A549 (cell line): Measurements from ENCODE around the gene AMOTL1. TPM values are rescaled to one million over a fixed set of nuclear protein-coding genes. Genes with fewer than 3 reads are reported as not detected.

Source experiments
- ATAC-seq, 2 experiments: fragments of 200-7000 bp in 1 of 2; fragments of >200 bp in 1 of 2; cut with Nextera tagmentation in 1 of 2; cut with Tn5 transposase in 1 of 2; 3 replicates each; pipeline versions ENCODE4 v1.8.0 to v1.9.1; 2018 to 2020; ENCODE audit warnings: mild to moderate bottlenecking in 1 of 2, moderate library complexity in 1 of 2
- CTCF ChIA-PET: fragments of 300-600 bp; sonication (Branson Sonifier 250); formaldehyde crosslinking; extraction: SDS; loops from one replicate; lab custom pipeline; 2021; ENCODE audit warnings: antibody characterized with exemption, inconsistent platforms; lab: Yijun Ruan, JAX
- POLR2A ChIA-PET: fragments of 350-600 bp; formaldehyde crosslinking; extraction: SDS; loops from one replicate; lab custom pipeline; 2021; ENCODE audit warnings: antibody characterized with exemption, inconsistent platforms; lab: Yijun Ruan, JAX
- DNase-seq, 2 experiments: peaks; one replicate each; pipeline versions ENCODE4 v3.0.0 to v3.0.0-alpha.2; 2011 to 2016; ENCODE audit warnings: low read depth in 1 of 2, low spot score in 1 of 2
- FAIRE-seq: peaks from 2 replicates; lab custom pipeline; 2011; peaks lifted over from hg19 to GRCh38; lab: Jason Lieb, UNC
- H3K27ac ChIP-seq, 2 experiments: fragments of >200 bp; sonication (Bioruptor Twin); formaldehyde crosslinking; 3 replicates each; pipeline ENCODE4 v1.5.1; 2016 to 2017
- H3K4me1 ChIP-seq: fragments of >200 bp; sonication (Bioruptor Twin); formaldehyde crosslinking; 3 replicates; pipeline ENCODE4 v1.6.1; 2016
- H3K4me2 ChIP-seq: fragments of >200 bp; sonication (Bioruptor Twin); formaldehyde crosslinking; 3 replicates; pipeline ENCODE4 v1.6.1; 2016
- H3K4me3 ChIP-seq: fragments of >200 bp; sonication (Bioruptor Twin); formaldehyde crosslinking; 3 replicates; pipeline ENCODE4 v1.5.1; 2016
- H3K9me3 ChIP-seq: fragments of >200 bp; sonication (Bioruptor Twin); formaldehyde crosslinking; 3 replicates; pipeline ENCODE4 v1.6.1; 2016
- CBX2 ChIP-seq: fragments of 200-600 bp; sonication (generic); IDR thresholded peaks from 2 replicates; pipeline ENCODE4 v1.6.1; 2016; ENCODE audit warnings: low read depth, mild to moderate bottlenecking, borderline replicate concordance
- CEBPB ChIP-seq, 2 experiments: fragments of >200 bp in 1 of 2; sonication (Bioruptor Twin) in 1 of 2; formaldehyde crosslinking in 1 of 2; IDR thresholded peaks; 2 replicates each; pipeline ENCODE4 v1.6.1; 2012 to 2016
- CHD2 ChIP-seq: fragments of 150-350 bp; IDR thresholded peaks from 2 replicates; pipeline ENCODE4 v1.6.1; 2014; ENCODE audit warnings: low read length; ENCODE audit not compliant: partially characterized antibody
- CTCF ChIP-seq: fragments of >200 bp; sonication (Bioruptor Twin); formaldehyde crosslinking; IDR thresholded peaks from 3 replicates; pipeline ENCODE4 v1.5.1; 2016
- EHF ChIP-seq: fragments of 250-450 bp; sonication (Bioruptor Pico); IDR thresholded peaks from 2 replicates; pipeline ENCODE4 v1.5.0; 2020; ENCODE audit warnings: mild to moderate bottlenecking
- EHMT2 ChIP-seq: fragments of 200-600 bp; sonication (generic); IDR thresholded peaks from 2 replicates; pipeline ENCODE4 v1.6.1; 2016; ENCODE audit warnings: antibody characterized with exemption, low read depth, mild to moderate bottlenecking, moderate library complexity
- EP300 ChIP-seq, 2 experiments: fragments of >200 bp; sonication (Bioruptor Twin); formaldehyde crosslinking; IDR thresholded peaks; 2 replicates in 1 of 2; 3 replicates in 1 of 2; pipeline ENCODE4 v1.6.1; 2016 to 2017
- FOSB ChIP-seq: fragments of 250-450 bp; sonication (Bioruptor Pico); IDR thresholded peaks from 2 replicates; pipeline ENCODE4 v1.5.0; 2020; ENCODE audit warnings: mild to moderate bottlenecking, moderate library complexity
- FOXS1 ChIP-seq: fragments of 250-450 bp; sonication (Bioruptor Pico); IDR thresholded peaks from 2 replicates; pipeline ENCODE4 v1.5.0; 2020; ENCODE audit warnings: mild to moderate bottlenecking, moderate library complexity
- HDAC2 ChIP-seq: fragments of 200-600 bp; sonication (generic); IDR thresholded peaks from 2 replicates; pipeline ENCODE4 v1.6.1; 2016
- HOXB13 ChIP-seq: fragments of 250-450 bp; sonication (Bioruptor Pico); IDR thresholded peaks from 2 replicates; pipeline ENCODE4 v1.5.0; 2020; ENCODE audit warnings: low read depth, mild to moderate bottlenecking, moderate library complexity
- JUNB ChIP-seq: fragments of >200 bp; sonication (Bioruptor Twin); formaldehyde crosslinking; IDR thresholded peaks from 2 replicates; pipeline ENCODE4 v1.6.1; 2016
- MYC ChIP-seq: IDR thresholded peaks from 2 replicates; pipeline ENCODE4 v1.6.1; 2012; ENCODE audit warnings: mild to moderate bottlenecking, inconsistent platforms, low read length, improper control_type of control experiment, borderline replicate concordance
- NPAS2 ChIP-seq: fragments of 250-450 bp; sonication (Bioruptor Pico); IDR thresholded peaks from 2 replicates; pipeline ENCODE4 v1.8.0; 2022; ENCODE audit warnings: mild to moderate bottlenecking, moderate library complexity, borderline replicate concordance
- NR3C1 ChIP-seq: fragments of >200 bp; sonication (Bioruptor Twin); formaldehyde crosslinking; IDR thresholded peaks from 3 replicates; pipeline ENCODE4 v1.6.1; 2017
- PBX3 ChIP-seq: IDR thresholded peaks from 2 replicates; pipeline ENCODE4 v1.6.1; 2012
- PHF8 ChIP-seq: fragments of 200-600 bp; sonication (generic); IDR thresholded peaks from 2 replicates; pipeline ENCODE4 v1.6.1; 2016; ENCODE audit warnings: low read depth, mild to moderate bottlenecking, antibody characterized with exemption, moderate library complexity, borderline replicate concordance
- RAD21 ChIP-seq, 2 experiments: fragments of >200 bp in 1 of 2; sonication (Bioruptor Twin) in 1 of 2; formaldehyde crosslinking in 1 of 2; IDR thresholded peaks in 1 of 2; conservative IDR thresholded peaks in 1 of 2; 2 replicates in 1 of 2; 3 replicates in 1 of 2; pipeline ENCODE4 v1.6.1; 2012 to 2018; ENCODE audit warnings: inconsistent platforms in 1 of 2
- RARB ChIP-seq: fragments of 250-450 bp; sonication (Bioruptor Pico); IDR thresholded peaks from 2 replicates; pipeline ENCODE4 v1.8.0; 2021; ENCODE audit warnings: mild to moderate bottlenecking, moderate library complexity
- RNF2 ChIP-seq: fragments of 200-600 bp; sonication (generic); IDR thresholded peaks from 2 replicates; pipeline ENCODE4 v1.6.1; 2016; ENCODE audit warnings: low read depth, mild to moderate bottlenecking, antibody characterized with exemption, moderate library complexity, borderline replicate concordance
- TFCP2L1 ChIP-seq: fragments of 250-450 bp; sonication (Bioruptor Pico); IDR thresholded peaks from 2 replicates; pipeline ENCODE4 v1.5.0; 2021; ENCODE audit warnings: mild to moderate bottlenecking
- ZFP36 ChIP-seq: fragments of 450-650 bp; IDR thresholded peaks from 2 replicates; pipeline ENCODE4 v1.6.1; 2014; ENCODE audit warnings: borderline replicate concordance; ENCODE audit not compliant: partially characterized antibody
- WGBS: methylation state at CpG from one replicate; pipeline ENCODE4 v1.1.6; 2017; ENCODE audit errors: missing lambda C conversion rate; 5-methylcytosine and 5-hydroxymethylcytosine counted together
- polyA plus RNA-seq, 4 experiments: library from polyadenylated mRNA; depleted of rRNA in 3 of 4; stranded (reverse); fragments of >200 nt; fragmentation: RNase III in 1 of 4; extraction: RNeasy Plus Mini Kit Qiagen cat#74134 plus additional on column Dnase treatment in 1 of 4; gene quantifications; 2 replicates in 3 of 4; 3 replicates in 1 of 4; pipeline ENCODE4 v1.2.3, GENCODE V29; 2011 to 2017
- TF ChIP-seq, protein P1 (sequence below): IDR thresholded peaks from 2 replicates; pipeline ENCODE4 v1.6.1; 2012
- TF ChIP-seq, protein P2 (sequence below): fragments of 200-600 bp; sonication (generic); IDR thresholded peaks from 2 replicates; pipeline ENCODE4 v1.6.1; 2016; ENCODE audit warnings: antibody characterized with exemption, mild to moderate bottlenecking, moderate library complexity
- TF ChIP-seq, protein P3 (sequence below): fragments of 250-450 bp; sonication (Bioruptor Pico); IDR thresholded peaks from 2 replicates; pipeline ENCODE4 v1.5.0; 2021; ENCODE audit warnings: mild to moderate bottlenecking, moderate library complexity, borderline replicate concordance

AMOTL1 gene
- polyA plus RNA-seq, 2 of the 4 experiments (the other 2 are of a cell fraction) = 3.9 to 12.2 TPM

- DNase-seq (no peak), ATAC-seq (no peak), FAIRE-seq (no peak)
- no peak for TF ChIP-seq NR3C1
- no peak for TF ChIP-seq FOXS1 (CRISPR knock-in tag)
- TF ChIP-seq NPAS2 (CRISPR knock-in tag) = no peak
- no peak for TF ChIP-seq EP300 (IDR thresholded peaks at IDR 0.05)
- TF ChIP-seq ZFP36 = no peak
- TF ChIP-seq CTCF = no peak
- TF ChIP-seq CEBPB (IDR thresholded peaks at IDR 0.05) = no peak
- TF ChIP-seq, protein P1, sequence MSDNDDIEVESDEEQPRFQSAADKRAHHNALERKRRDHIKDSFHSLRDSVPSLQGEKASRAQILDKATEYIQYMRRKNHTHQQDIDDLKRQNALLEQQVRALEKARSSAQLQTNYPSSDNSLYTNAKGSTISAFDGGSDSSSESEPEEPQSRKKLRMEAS = no peak
- no peak for TF ChIP-seq PBX3
- TF ChIP-seq RAD21 (conservative IDR thresholded peaks at IDR 0.05 in 1 of 2, IDR thresholded peaks at IDR 0.05 in 1 of 2) = no peak
- 84% methylated on average over 3 of the region's 3 CpGs for WGBS
- no peak overlapping the region for H3K4me2 ChIP-seq
- H3K4me3 ChIP-seq = no peak overlapping the region
- no peaks in the 10 kb centered on the region for H3K9me3 ChIP-seq
- CTCF ChIA-PET = interaction anchor here (1.2 kb wide), 1 partner anchor 151 kb away, joined by 4 read pairs; no protein-coding TSS in a partner anchor
- H3K4me1 ChIP-seq = peaks cover 32% of the 10 kb centered on the region
- POLR2A ChIA-PET = no interaction called here
- H3K27ac ChIP-seq = no peak overlapping the region
Measured at GRCh38 chr11:94774345-94774744, 6.2 kb downstream of the AMOTL1 start.

GRCh38 chr11:94775567-94776327, 7.6 kb downstream of the AMOTL1 start:
- POLR2A ChIA-PET = no interaction called here
- ATAC-seq (no peak), FAIRE-seq (no peak), DNase-seq (no peak)
- peaks cover 20% of the 10 kb centered on the region for H3K4me1 ChIP-seq
- TF ChIP-seq RARB (CRISPR knock-in tag) = no peak
- no peak for TF ChIP-seq FOSB (CRISPR knock-in tag)
- TF ChIP-seq EHMT2 = no peak
- TF ChIP-seq, protein P2, sequence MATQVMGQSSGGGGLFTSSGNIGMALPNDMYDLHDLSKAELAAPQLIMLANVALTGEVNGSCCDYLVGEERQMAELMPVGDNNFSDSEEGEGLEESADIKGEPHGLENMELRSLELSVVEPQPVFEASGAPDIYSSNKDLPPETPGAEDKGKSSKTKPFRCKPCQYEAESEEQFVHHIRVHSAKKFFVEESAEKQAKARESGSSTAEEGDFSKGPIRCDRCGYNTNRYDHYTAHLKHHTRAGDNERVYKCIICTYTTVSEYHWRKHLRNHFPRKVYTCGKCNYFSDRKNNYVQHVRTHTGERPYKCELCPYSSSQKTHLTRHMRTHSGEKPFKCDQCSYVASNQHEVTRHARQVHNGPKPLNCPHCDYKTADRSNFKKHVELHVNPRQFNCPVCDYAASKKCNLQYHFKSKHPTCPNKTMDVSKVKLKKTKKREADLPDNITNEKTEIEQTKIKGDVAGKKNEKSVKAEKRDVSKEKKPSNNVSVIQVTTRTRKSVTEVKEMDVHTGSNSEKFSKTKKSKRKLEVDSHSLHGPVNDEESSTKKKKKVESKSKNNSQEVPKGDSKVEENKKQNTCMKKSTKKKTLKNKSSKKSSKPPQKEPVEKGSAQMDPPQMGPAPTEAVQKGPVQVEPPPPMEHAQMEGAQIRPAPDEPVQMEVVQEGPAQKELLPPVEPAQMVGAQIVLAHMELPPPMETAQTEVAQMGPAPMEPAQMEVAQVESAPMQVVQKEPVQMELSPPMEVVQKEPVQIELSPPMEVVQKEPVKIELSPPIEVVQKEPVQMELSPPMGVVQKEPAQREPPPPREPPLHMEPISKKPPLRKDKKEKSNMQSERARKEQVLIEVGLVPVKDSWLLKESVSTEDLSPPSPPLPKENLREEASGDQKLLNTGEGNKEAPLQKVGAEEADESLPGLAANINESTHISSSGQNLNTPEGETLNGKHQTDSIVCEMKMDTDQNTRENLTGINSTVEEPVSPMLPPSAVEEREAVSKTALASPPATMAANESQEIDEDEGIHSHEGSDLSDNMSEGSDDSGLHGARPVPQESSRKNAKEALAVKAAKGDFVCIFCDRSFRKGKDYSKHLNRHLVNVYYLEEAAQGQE = no peak
- no peak for TF ChIP-seq HDAC2
- no peak for TF ChIP-seq FOXS1 (CRISPR knock-in tag)
- no peak for TF ChIP-seq CBX2
- no peak for TF ChIP-seq EHF (CRISPR knock-in tag)
- no peak for TF ChIP-seq HOXB13 (CRISPR knock-in tag)
- TF ChIP-seq TFCP2L1 (CRISPR knock-in tag) = no peak
- TF ChIP-seq CEBPB (IDR thresholded peaks at IDR 0.05) = no peak
- TF ChIP-seq MYC = no peak
- TF ChIP-seq JUNB = no peak
- TF ChIP-seq RNF2 = no peak
- TF ChIP-seq CHD2 = no peak
- no peak for TF ChIP-seq PHF8
- TF ChIP-seq, protein P1 = no peak; the same call in 1 of the 2 replicates
- TF ChIP-seq, protein P3, sequence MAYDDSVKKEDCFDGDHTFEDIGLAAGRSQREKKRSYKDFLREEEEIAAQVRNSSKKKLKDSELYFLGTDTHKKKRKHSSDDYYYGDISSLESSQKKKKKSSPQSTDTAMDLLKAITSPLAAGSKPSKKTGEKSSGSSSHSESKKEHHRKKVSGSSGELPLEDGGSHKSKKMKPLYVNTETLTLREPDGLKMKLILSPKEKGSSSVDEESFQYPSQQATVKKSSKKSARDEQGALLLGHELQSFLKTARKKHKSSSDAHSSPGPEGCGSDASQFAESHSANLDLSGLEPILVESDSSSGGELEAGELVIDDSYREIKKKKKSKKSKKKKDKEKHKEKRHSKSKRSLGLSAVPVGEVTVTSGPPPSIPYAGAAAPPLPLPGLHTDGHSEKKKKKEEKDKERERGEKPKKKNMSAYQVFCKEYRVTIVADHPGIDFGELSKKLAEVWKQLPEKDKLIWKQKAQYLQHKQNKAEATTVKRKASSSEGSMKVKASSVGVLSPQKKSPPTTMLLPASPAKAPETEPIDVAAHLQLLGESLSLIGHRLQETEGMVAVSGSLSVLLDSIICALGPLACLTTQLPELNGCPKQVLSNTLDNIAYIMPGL (CRISPR knock-in tag) = no peak
- CTCF ChIA-PET = interaction anchor here (1.5 kb wide), 1 partner anchor 11 kb away, joined by 3 read pairs; no protein-coding TSS in a partner anchor
- H3K4me3 ChIP-seq = no peak overlapping the region
- WGBS = 85% methylated on average over 4 of the region's 5 CpGs
- no peaks in the 10 kb centered on the region for H3K9me3 ChIP-seq
- no peak overlapping the region for H3K27ac ChIP-seq
- H3K4me2 ChIP-seq = peak overlapping the region; percentile 36
